Neural crest cell (in vitro differentiated cells): ENCODE results near the gene RPLP1. TPM values are rescaled to one million over a fixed set of nuclear protein-coding genes. Genes with fewer than 3 reads are reported as not detected.
"Not testable (repeated sequence)": the region's sequence is repeated elsewhere in the genome, so short reads cannot be mapped to it uniquely, and the experiment has no call there.

Experiments used
- DNase-seq: peaks from one replicate; pipeline ENCODE4 v3.0.0; 2021; ENCODE audit warnings: low read depth, mixed read lengths, low spot score
- H3K27ac Mint-ChIP-seq: one replicate; pipeline ENCODE4 v1.8.0; 2021; ENCODE audit warnings: mild to moderate bottlenecking, mixed read lengths; ENCODE audit not compliant: unreplicated experiment
- H3K27me3 Mint-ChIP-seq: 2 replicates; pipeline ENCODE4 v1.8.0; 2021; ENCODE audit warnings: low read depth, mild to moderate bottlenecking, mixed read lengths
- H3K36me3 Mint-ChIP-seq: 2 replicates; pipeline ENCODE4 v1.8.0; 2021; ENCODE audit warnings: low read depth, mild to moderate bottlenecking, mixed read lengths
- H3K4me1 Mint-ChIP-seq: 2 replicates; pipeline ENCODE4 v1.8.0; 2021; ENCODE audit warnings: mixed read lengths
- H3K4me3 Mint-ChIP-seq: one replicate; pipeline ENCODE4 v1.8.0; 2021; ENCODE audit warnings: mild to moderate bottlenecking, mixed read lengths
- H3K9me3 Mint-ChIP-seq: 2 replicates; pipeline ENCODE4 v1.8.0; 2021; ENCODE audit warnings: mixed read lengths
- CTCF ChIP-seq: fragments of 200-600 bp; sonication (generic); conservative IDR thresholded peaks from 2 replicates; pipeline ENCODE4 v1.5.0; 2021; ENCODE audit warnings: antibody characterized with exemption, mild to moderate bottlenecking
- total RNA-seq: library from RNA; stranded (reverse); gene quantifications from 2 replicates; pipeline ENCODE4 v1.2.1, GENCODE V29; 2021

Gene RPLP1
- total RNA-seq, 1 donor from 2014 or later, result 1,595 TPM

GRCh38 chr15:69436951-69437350 is 15.7 kb upstream of the RPLP1 start:
- TF ChIP-seq CTCF, result no peak
- H3K4me3 Mint-ChIP-seq, result no peak overlapping the region
- no peak overlapping the region for H3K27ac Mint-ChIP-seq
- no peak for DNase-seq
- H3K36me3 Mint-ChIP-seq, result peaks cover 19% of the 10 kb centered on the region
- H3K9me3 Mint-ChIP-seq, result no peaks in the 10 kb centered on the region
- no peaks in the 10 kb centered on the region for H3K27me3 Mint-ChIP-seq
- H3K4me1 Mint-ChIP-seq, result no peaks in the 10 kb centered on the region

GRCh38 chr15:69439623-69440022 is 13.0 kb upstream of the RPLP1 start:
- no peaks in the 10 kb centered on the region for H3K9me3 Mint-ChIP-seq
- DNase-seq, result no peak
- H3K4me1 Mint-ChIP-seq, result no peaks in the 10 kb centered on the region
- TF ChIP-seq CTCF, result no peak
- peaks cover 19% of the 10 kb centered on the region for H3K36me3 Mint-ChIP-seq
- no peak overlapping the region for H3K4me3 Mint-ChIP-seq
- H3K27me3 Mint-ChIP-seq, result no peaks in the 10 kb centered on the region
- H3K27ac Mint-ChIP-seq, result no peak overlapping the region

- Mint-ChIP-seq H3K4me1 (no peaks in the 10 kb centered on the region), H3K27me3 (no peaks in the 10 kb centered on the region), H3K36me3 (peaks cover 16% of the 10 kb centered on the region), H3K27ac (no peak overlapping the region), H3K9me3 (no peaks in the 10 kb centered on the region), H3K4me3 (no peak overlapping the region)
- no peak for DNase-seq
- TF ChIP-seq CTCF, result no peak
These were observed 9.5 kb upstream of the RPLP1 start for GRCh38 chr15:69443032-69443611.

GRCh38 chr15:69444686-69445085 is 7.9 kb upstream of the RPLP1 start:
- Mint-ChIP-seq H3K4me3 (no peak overlapping the region), H3K4me1 (no peaks in the 10 kb centered on the region), H3K36me3 (peaks cover 12% of the 10 kb centered on the region), H3K27me3 (no peaks in the 10 kb centered on the region), H3K9me3 (no peaks in the 10 kb centered on the region), H3K27ac (no peak overlapping the region)
- no peak for DNase-seq
- no peak for TF ChIP-seq CTCF

GRCh38 chr15:69446953-69447352 is 5.7 kb upstream of the RPLP1 start:
- no peak for DNase-seq
- no peak for TF ChIP-seq CTCF
- Mint-ChIP-seq H3K36me3 (peaks cover 7% of the 10 kb centered on the region), H3K27ac (peak overlapping the region; percentile 57), H3K4me1 (peaks cover 6% of the 10 kb centered on the region), H3K4me3 (no peak overlapping the region), H3K9me3 (no peaks in the 10 kb centered on the region), H3K27me3 (no peaks in the 10 kb centered on the region)

GRCh38 chr15:69450221-69450620 is 2.4 kb upstream of the RPLP1 start:
- Mint-ChIP-seq H3K4me1 (peaks cover 33% of the 10 kb centered on the region), H3K36me3 (peaks cover 31% of the 10 kb centered on the region), H3K4me3 (peak overlapping the region; percentile 47)
- not testable (repeated sequence) for H3K9me3 Mint-ChIP-seq, DNase-seq, H3K27me3 Mint-ChIP-seq, H3K27ac Mint-ChIP-seq
